Measurements from ENCODE around the gene KIF2A.

Gene KIF2A

GRCh38 chr5:62306896-62307689 is 1.1 kb downstream of the KIF2A start:
- Mint-ChIP-seq H3K27ac (peak overlapping the region; percentile 97), H3K4me3 (peak overlapping the region; percentile 98), H3K4me1 (ENCODE audit: low read depth) (peaks cover 62% of the 10 kb centered on the region), H3K9me3 (no peaks in the 10 kb centered on the region), H3K27me3 (ENCODE audit: low read depth) (no peaks in the 10 kb centered on the region), H3K36me3 (ENCODE audit: low read depth) (peaks cover 34% of the 10 kb centered on the region)

DNA sequence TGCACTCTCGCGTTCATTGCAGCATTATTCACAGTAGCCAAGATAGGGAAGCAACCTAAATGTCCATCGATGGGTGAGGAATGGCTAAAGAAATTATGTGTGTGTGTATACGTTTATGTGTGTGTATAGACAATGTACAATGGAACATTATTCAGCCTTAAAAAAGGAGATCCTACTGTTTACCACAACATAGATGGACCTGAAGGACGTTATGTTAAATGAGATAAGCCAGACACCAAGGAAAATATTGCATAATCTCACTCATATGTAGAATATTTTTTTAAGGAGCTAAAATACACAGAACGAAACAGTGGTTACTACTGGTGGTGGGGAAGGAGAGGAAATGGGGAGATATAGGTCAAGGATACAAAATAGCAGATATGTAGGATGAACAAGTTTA is 2.4 kb downstream of the KIF2A start:
- H3K4me3 Mint-ChIP-seq, result peak overlapping the region; percentile 98
- H3K9me3 Mint-ChIP-seq, result no peaks in the 10 kb centered on the region
- peaks cover 67% of the 10 kb centered on the region for H3K4me1 Mint-ChIP-seq (ENCODE audit: low read depth)
- peaks cover 35% of the 10 kb centered on the region for H3K36me3 Mint-ChIP-seq (ENCODE audit: low read depth)
- no peaks in the 10 kb centered on the region for H3K27me3 Mint-ChIP-seq (ENCODE audit: low read depth)
- peak overlapping the region; percentile 97 for H3K27ac Mint-ChIP-seq

- Mint-ChIP-seq H3K9me3 (no peaks in the 10 kb centered on the region), H3K36me3 (ENCODE audit: low read depth) (peaks cover 35% of the 10 kb centered on the region), H3K4me3 (peak overlapping the region; percentile 52), H3K4me1 (ENCODE audit: low read depth) (peaks cover 66% of the 10 kb centered on the region), H3K27me3 (ENCODE audit: low read depth) (no peaks in the 10 kb centered on the region), H3K27ac (no peak overlapping the region)
Measured at GRCh38 chr5:62309107-62309506, 3.1 kb downstream of the KIF2A start.

GRCh38 chr5:62310426-62311143 is 4.6 kb downstream of the KIF2A start:
- Mint-ChIP-seq H3K36me3 (ENCODE audit: low read depth) (peaks cover 40% of the 10 kb centered on the region), H3K4me1 (ENCODE audit: low read depth) (peaks cover 69% of the 10 kb centered on the region), H3K4me3 (peak overlapping the region; percentile 58), H3K9me3 (no peaks in the 10 kb centered on the region), H3K27ac (peak overlapping the region; percentile 43), H3K27me3 (ENCODE audit: low read depth) (no peaks in the 10 kb centered on the region)

GRCh38 chr5:62312036-62312435 is 6.0 kb downstream of the KIF2A start:
- peaks cover 40% of the 10 kb centered on the region for H3K36me3 Mint-ChIP-seq (ENCODE audit: low read depth)
- H3K4me3 Mint-ChIP-seq, result no peak overlapping the region
- no peaks in the 10 kb centered on the region for H3K9me3 Mint-ChIP-seq
- no peaks in the 10 kb centered on the region for H3K27me3 Mint-ChIP-seq (ENCODE audit: low read depth)
- H3K4me1 Mint-ChIP-seq (ENCODE audit: low read depth), result peaks cover 73% of the 10 kb centered on the region
- H3K27ac Mint-ChIP-seq, result no peak overlapping the region

- H3K36me3 Mint-ChIP-seq (ENCODE audit: low read depth), result peaks cover 37% of the 10 kb centered on the region
- no peak overlapping the region for H3K27ac Mint-ChIP-seq
- no peaks in the 10 kb centered on the region for H3K9me3 Mint-ChIP-seq
- peaks cover 74% of the 10 kb centered on the region for H3K4me1 Mint-ChIP-seq (ENCODE audit: low read depth)
- H3K27me3 Mint-ChIP-seq (ENCODE audit: low read depth), result no peaks in the 10 kb centered on the region
- H3K4me3 Mint-ChIP-seq, result no peak overlapping the region
Measured at GRCh38 chr5:62312674-62313073, 6.7 kb downstream of the KIF2A start.

GRCh38 chr5:62314213-62314830 is 8.3 kb downstream of the KIF2A start:
- H3K36me3 Mint-ChIP-seq (ENCODE audit: low read depth), result peaks cover 30% of the 10 kb centered on the region

DNA sequence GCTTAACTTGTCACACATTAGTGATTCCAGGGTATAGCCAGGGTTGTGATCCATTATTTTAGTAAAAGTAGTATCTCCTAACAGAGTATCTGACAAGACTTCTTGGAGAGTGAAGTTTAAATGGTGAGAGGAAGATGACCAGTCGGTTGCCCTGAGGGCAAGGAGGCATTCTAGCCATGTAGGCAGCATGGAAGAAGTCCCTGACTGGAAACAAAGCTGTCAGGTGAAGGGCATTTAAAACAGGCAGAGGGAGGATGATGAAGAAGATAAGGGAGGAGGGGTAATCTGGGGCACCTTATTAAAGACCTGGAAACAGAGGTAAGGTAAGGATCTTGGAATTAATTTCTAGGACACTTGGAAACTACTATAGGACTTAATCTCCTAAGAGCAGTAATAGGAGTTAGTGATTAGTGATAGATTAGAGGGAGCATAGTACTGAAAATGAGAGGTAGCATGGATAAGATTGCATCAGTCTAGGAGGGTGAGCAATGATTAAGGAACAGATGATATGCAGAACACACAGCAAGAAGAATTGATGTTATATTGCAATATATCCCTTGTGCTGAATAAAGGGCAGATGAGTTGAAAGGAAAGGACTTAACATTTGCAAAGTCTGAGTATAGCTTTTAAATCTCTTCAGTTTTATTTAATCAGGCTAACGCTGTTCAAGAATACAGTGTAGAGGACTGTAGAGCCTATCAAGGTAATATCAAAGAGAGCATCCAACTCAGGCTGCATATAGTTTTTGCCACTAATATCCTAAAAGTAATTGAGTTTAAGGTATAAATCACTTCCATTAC is 9.6 kb downstream of the KIF2A start:
- H3K4me3 Mint-ChIP-seq, result no peak overlapping the region
- H3K4me1 Mint-ChIP-seq (ENCODE audit: low read depth), result peaks cover 70% of the 10 kb centered on the region
- peaks cover 23% of the 10 kb centered on the region for H3K36me3 Mint-ChIP-seq (ENCODE audit: low read depth)

More at GRCh38 chr5:62314213-62314830, 8.3 kb downstream of the KIF2A start:
- Mint-ChIP-seq H3K27me3 (ENCODE audit: low read depth) (no peaks in the 10 kb centered on the region), H3K9me3 (no peaks in the 10 kb centered on the region), H3K27ac (peak overlapping the region; percentile 70), H3K4me1 (ENCODE audit: low read depth) (peaks cover 71% of the 10 kb centered on the region), H3K4me3 (peak overlapping the region; percentile 14)

DNA sequence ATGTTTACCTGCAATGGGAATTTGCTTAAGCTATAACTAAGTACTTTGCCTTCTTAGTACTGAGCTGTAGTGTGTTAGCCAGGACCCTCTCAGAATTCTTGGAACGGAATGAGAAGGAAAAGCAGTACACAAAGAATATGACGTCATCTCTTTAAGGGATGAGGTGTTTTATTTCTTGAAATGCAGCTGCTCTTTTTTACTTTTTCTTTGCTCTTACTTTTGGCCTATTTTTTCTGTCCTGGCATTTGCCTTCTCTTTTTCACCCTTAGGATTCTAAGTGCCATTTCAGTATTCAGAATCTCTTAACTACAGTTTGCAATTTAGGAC is 10.1 kb downstream of the KIF2A start:
- no peaks in the 10 kb centered on the region for H3K9me3 Mint-ChIP-seq
- H3K27ac Mint-ChIP-seq, result no peak overlapping the region
- no peaks in the 10 kb centered on the region for H3K27me3 Mint-ChIP-seq (ENCODE audit: low read depth)
- H3K4me3 Mint-ChIP-seq, result no peak overlapping the region
- H3K36me3 Mint-ChIP-seq (ENCODE audit: low read depth), result peaks cover 19% of the 10 kb centered on the region
- peaks cover 68% of the 10 kb centered on the region for H3K4me1 Mint-ChIP-seq (ENCODE audit: low read depth)

More for the DNA sequence above, 9.6 kb downstream of the KIF2A start:
- Mint-ChIP-seq H3K9me3 (no peaks in the 10 kb centered on the region), H3K27ac (peak overlapping the region; percentile 10), H3K27me3 (ENCODE audit: low read depth) (no peaks in the 10 kb centered on the region)

DNA sequence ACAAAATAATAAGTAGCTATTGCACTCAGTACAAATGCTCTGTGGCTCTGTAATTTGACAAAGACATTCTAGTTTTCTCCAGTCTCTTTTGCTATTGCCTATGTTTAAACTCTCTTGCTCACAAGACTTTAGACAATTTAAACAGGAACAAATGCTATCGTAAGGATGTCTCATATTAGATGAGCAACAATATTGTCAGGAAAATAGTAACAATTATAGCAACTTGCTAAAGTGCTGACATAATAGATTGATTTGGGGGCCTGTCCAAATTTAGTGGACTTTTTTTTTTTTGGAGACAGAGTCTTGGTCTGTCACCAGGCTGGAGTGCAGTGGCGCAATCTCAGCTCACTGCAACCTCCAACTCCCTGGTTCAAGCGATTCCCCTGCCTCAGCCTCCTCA is 11.8 kb downstream of the KIF2A start:
- Mint-ChIP-seq H3K9me3 (no peaks in the 10 kb centered on the region), H3K27me3 (ENCODE audit: low read depth) (no peaks in the 10 kb centered on the region), H3K36me3 (ENCODE audit: low read depth) (peaks cover 25% of the 10 kb centered on the region), H3K4me1 (ENCODE audit: low read depth) (peaks cover 57% of the 10 kb centered on the region), H3K4me3 (no peak overlapping the region), H3K27ac (no peak overlapping the region)

DNA sequence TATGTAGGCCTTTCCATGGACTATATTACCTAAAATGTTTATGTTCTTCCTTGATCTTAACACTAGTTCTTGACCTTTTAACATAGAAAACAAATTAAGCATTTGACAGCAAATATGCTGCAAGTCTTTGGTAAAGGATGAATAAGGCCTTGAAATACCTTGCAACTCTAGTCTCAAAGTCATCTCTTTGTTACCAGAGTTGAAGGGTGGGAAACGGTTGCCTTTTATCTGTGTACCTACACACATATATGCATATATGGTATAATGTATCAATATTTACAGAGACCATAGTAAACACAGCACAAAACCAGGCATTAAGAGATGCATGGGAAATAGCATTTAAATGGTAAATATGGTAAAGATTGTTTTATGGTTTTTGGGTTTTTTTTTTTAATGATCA is 16.5 kb downstream of the KIF2A start:
- Mint-ChIP-seq H3K9me3 (no peaks in the 10 kb centered on the region), H3K27me3 (ENCODE audit: low read depth) (no peaks in the 10 kb centered on the region), H3K36me3 (ENCODE audit: low read depth) (peaks cover 32% of the 10 kb centered on the region), H3K4me3 (no peak overlapping the region), H3K4me1 (ENCODE audit: low read depth) (peaks cover 54% of the 10 kb centered on the region), H3K27ac (no peak overlapping the region)

DNA sequence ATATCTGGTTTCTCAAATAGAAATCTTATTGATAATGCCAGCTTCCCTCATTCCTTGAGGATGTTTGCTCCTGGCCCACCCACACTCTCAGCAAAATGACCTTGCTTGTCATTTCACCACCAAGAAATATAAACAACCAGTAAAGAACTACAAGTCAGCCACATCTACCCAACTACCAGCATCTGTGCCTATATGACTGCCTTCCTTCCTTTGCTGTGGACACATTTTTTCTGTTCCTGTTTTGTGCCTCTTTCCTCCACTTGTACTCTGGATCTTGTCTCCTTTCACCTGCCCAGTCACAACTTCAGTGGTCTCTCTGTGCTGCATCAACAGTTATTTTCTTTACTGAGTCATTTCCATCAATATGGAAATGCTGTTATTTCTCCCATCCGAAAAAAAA is 20.3 kb downstream of the KIF2A start:
- peak overlapping the region; percentile 67 for H3K27ac Mint-ChIP-seq
- no peaks in the 10 kb centered on the region for H3K9me3 Mint-ChIP-seq
- no peak overlapping the region for H3K4me3 Mint-ChIP-seq
- peaks cover 47% of the 10 kb centered on the region for H3K4me1 Mint-ChIP-seq (ENCODE audit: low read depth)
- H3K36me3 Mint-ChIP-seq (ENCODE audit: low read depth), result peaks cover 27% of the 10 kb centered on the region
- no peaks in the 10 kb centered on the region for H3K27me3 Mint-ChIP-seq (ENCODE audit: low read depth)

DNA sequence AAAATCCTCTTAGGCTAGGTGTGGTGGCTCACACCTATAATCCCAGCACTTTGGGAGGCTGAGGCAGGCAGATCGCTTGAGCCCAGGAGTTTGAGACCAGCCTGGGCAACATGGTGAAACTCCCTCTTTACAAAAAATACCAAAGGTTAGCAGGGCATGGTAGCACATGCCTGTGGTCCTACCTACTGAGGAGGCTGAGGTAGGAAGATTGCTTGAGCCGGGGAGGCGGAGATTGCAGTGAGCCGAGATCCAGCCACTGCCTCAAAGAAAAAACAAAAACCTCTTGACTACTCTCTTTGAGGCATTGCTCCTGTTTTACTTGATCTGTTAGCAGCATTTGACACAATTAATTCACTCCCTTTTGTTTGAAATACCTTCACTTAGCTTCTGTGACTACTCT is 20.7 kb downstream of the KIF2A start:
- peaks cover 48% of the 10 kb centered on the region for H3K4me1 Mint-ChIP-seq (ENCODE audit: low read depth)
- H3K27ac Mint-ChIP-seq, result peak overlapping the region; percentile 67
- peaks cover 23% of the 10 kb centered on the region for H3K36me3 Mint-ChIP-seq (ENCODE audit: low read depth)
- H3K9me3 Mint-ChIP-seq, result no peaks in the 10 kb centered on the region
- H3K4me3 Mint-ChIP-seq, result no peak overlapping the region
- H3K27me3 Mint-ChIP-seq (ENCODE audit: low read depth), result no peaks in the 10 kb centered on the region

Measured in T-helper 1 cell treated with Interleukin-12 subunit alpha and Interleukin-12 subunit beta and Interleukin-4 antibody, amounts not matched to agents 30 μg/mL and 1 μg/mL, for 36 hours (primary cell).